ENCODE results near the gene FBXO40.

Gene FBXO40

GRCh38 chr3:121662742-121663141, 69.6 kb downstream of the FBXO40 start:
- no peak for DNase-seq (ENCODE audit: low read depth in 2 of 2)

DNA sequence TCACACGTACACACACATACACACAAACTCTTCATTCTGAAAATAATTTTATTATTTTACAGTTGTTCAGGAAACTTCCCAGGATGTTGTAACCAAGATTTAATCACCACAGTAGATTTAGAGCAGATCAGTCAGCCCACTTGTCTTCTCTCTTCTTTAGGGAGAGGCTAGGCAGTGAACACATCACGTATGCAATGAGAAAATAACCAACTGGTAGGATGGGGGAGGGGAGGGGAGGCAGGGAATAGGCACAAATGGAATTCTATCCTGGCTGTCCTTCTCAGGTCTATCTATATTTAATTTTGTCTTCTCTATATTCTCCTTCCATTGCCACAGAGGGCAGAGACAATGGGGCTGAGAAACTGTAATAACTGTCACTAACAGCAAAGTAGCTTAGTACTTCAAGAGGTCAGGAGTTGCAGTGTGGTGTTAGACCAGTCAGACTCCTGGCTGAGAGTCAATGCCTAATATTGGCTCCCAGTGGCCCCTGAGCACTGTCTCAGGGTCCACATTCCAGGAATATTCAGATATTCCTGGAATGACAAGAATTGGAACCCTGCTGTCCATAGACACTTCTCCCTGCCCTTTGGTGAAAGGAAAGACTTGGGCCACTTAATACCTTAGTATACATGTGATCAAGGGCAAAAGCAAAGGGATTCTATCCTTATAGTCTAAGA, 70.1 kb downstream of the FBXO40 start:
- no peak for DNase-seq (ENCODE audit: low read depth in 2 of 2)

DNA sequence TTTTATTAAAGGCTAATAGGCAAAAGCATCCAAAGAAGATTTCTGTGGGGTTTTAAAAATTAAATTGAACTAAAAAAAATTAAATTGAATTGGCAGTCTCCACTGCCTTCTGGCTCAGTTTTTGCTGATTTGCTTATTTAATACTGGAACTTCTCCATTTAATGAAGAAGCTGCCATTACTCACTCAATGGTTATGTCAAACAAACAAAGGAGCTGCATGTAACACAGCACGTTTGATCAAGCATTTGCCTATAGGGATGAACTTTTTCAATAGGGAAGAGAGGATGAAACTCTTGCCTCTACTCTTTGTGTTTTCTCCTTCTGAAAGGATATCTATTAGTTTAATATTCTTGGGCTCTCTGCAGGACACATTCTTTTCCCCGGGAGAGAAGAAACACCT, 72.3 kb downstream of the FBXO40 start:
- DNase-seq (ENCODE audit: low read depth in 2 of 2) = no peak

DNA sequence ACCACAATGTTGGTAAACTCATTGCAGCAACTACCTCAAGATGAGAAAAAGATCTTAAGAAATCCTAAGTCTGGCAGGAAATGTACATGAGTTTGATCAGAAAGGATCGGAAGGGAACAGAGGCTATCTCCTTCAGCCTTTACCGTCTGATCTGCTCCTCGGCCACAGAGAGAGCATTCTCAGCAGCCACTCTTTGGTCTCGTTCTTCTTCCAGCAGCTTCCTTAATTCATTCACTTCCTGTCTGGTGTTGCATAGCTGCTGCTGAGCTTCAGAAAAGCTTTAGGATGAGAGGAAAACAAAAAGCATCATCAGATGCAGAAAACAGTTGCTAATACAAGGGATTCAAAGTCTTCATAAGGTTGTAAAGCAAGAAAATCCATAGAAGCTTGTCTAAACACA, 74.2 kb downstream of the FBXO40 start:
- DNase-seq (ENCODE audit: low read depth in 2 of 2) = no peak

- no peak for DNase-seq (ENCODE audit: low read depth in 2 of 2)
Measured at GRCh38 chr3:121670676-121671075, 77.5 kb downstream of the FBXO40 start.

GRCh38 chr3:121677141-121677540, 84.0 kb downstream of the FBXO40 start:
- DNase-seq (ENCODE audit: low read depth in 2 of 2) = no peak

Measured in stimulated activated CD4-positive, alpha-beta T cell treated with anti-CD3 and anti-CD28 coated beads, Interleukin-1b, Interleukin-23, amount 100 ng/mL, for 4 hours (primary cell).